ENCODE data around the gene DCDC2B.
"Not testable (repeated sequence)": the region's sequence is repeated elsewhere in the genome, so short reads cannot be mapped to it uniquely, and the experiment has no call there.

Gene DCDC2B

DNA sequence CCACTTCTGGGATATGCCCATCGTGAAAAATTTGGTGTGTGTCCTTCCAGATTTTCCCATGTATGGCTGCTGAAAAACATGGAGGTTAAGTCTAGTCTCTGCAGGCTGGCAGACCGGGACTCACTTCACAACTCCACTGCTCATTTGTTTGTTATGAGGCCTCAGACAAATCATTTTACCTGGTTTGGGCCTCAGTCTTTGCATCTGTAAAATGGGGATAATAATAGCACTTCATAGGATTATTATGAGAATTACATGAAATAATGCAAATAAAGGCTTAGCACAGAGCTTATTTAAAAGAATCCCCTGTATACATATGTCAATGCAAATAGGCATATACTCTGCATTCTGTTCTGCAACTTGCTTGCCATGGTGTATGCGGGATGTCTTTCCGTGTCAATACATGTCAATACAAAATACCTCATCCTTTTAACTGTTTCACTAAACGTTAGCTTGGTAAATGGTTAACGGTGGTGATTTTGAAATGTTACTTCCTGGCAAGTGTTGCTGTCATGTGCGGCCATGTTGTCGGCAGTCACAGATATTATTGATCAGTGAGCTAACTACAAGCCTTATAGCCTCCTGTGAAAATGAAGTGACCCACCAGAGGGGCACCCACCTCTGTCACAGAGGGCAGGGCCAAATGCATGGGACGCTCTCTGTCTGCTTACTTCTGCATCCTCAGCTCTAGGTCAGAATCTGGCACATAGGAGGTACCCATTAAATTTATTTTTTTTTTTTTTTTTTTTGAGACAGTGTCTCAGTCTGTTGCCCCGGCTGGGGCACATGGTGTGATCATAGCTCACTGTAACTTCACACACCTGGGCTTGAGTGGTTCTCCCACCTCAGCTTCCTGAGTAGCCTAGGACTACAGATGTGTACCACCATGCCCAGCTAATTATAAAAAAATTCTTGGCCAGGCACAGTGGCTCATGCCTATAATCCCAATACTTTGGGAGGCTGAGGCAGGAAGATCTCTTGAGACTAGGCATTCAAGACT lies 46.5 kb downstream of the DCDC2B start:
- no peak for DNase-seq (ENCODE audit: low read depth in 2 of 2, low spot score in 1 of 2)

DNA sequence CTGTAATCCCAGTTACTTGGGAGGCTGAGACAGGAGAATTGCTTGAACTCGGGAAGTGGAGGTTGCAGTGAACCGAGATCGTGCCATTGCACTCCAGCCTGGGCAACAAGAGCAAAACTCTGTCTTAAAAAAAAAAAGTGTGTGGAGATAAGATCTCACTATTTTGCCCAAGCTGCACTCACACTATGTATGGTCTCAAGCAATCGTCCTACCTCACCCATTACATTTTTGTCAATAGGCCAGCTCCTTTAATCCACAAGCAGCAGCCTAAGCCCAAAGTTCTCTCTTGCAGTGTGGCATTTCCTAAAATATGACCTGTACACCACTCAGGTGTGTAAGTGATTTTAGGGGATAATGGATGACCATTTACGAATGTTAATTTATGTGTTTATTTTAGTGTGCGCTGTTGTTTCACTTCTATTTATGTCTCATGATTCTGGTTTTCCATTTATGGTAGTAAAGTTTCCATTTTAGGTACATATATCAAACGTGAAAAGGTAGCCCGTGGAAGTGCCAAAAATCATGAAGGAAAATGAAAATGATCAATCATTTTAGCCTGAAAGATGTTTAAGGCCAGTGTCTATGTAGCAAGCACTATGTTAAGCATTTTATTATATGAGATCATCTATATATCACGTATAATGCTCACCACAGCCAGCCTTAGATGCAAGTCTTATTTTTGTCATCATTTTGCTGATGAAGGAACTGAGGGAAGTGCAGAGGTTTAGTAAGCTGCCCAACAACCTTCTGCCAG lies 47.8 kb downstream of the DCDC2B start:
- no peak for DNase-seq (ENCODE audit: low read depth in 2 of 2, low spot score in 1 of 2)

DNA sequence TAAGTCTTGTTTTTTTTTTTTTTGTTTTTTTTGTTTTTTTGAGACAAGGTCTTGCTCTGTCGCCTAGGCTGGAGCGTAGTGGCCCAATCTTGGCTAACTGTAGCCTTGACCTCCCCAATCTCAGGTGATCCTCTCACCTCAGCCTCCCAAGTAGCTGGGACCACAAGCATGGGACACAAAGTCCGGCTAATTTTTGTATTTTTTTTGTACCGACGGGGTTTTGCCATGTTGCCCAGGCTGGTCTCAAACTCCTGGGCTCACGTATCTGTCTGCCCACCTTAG lies 48.3 kb downstream of the DCDC2B start:
- DNase-seq (ENCODE audit: low read depth in 2 of 2, low spot score in 1 of 2): no peak

DNA sequence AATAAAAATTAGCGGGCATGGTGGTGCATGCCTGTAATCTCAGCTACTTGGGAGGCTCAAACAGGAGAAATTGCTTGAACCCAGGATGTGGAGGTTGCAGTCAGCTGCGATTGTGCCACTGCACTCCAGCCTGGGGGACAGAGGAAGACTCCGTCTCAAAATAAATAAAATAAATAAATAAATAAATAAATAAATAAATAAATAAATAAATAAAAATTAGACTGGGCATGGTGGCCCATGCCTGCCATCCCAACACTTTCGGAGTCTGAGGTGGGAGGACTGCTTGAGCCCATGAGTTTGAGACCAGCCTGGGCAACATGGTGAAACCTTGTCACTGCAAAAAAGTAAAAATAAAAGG lies 54.3 kb downstream of the DCDC2B start:
- DNase-seq (ENCODE audit: low read depth in 2 of 2, low spot score in 1 of 2): not testable (repeated sequence)

DNA sequence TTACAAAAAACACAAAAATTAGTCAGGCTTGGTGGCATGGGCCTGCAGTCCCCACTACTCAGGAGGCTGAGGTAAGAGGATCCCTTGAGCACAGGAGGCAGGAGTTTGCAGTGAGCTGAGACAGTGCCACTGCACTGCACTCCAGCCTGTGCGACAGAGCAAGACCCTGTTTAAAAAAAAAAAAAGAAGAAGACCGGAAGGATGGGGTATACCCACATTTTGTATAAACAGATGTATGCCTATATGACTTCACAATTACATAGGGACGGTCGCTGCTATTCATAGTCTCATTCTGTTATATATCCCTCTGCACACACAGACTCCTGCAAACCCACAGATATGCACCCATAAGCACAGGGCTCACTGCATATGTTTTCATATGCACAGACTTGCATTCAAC lies 54.9 kb downstream of the DCDC2B start:
- no peak for DNase-seq (ENCODE audit: low read depth in 2 of 2, low spot score in 1 of 2)

Measured in stimulated activated CD8-positive, alpha-beta memory T cell treated with anti-CD3 and anti-CD28 coated beads, Interleukin-4, amount 100 ng/mL, for 4 hours (primary cell).